HUES64 (cell line): ENCODE data around the gene CGNL1.
A peak's percentile ranks its signal among the peaks of the same experiment; 100 is the strongest.

ENCODE experiments used
- H3K27ac ChIP-seq: 2 replicates; pipeline ENCODE4 v1.7.0; 2013; ENCODE audit warnings: low read depth, low read length, inconsistent platforms
- H3K27me3 ChIP-seq: 2 replicates; pipeline ENCODE4 v1.6.1; 2013; ENCODE audit warnings: mild to moderate bottlenecking, low read length; ENCODE audit not compliant: insufficient read depth
- H3K36me3 ChIP-seq: 2 replicates; pipeline ENCODE4 v1.6.1; 2013; ENCODE audit warnings: mild to moderate bottlenecking, low read length; ENCODE audit not compliant: insufficient read depth
- H3K4me1 ChIP-seq: 2 replicates; pipeline ENCODE4 v1.6.1; 2013; ENCODE audit warnings: mild to moderate bottlenecking, low read length, moderate library complexity; ENCODE audit not compliant: insufficient read depth
- H3K4me3 ChIP-seq: 2 replicates; pipeline ENCODE4 v1.5.1; 2013; ENCODE audit warnings: mild to moderate bottlenecking, low read length, moderate library complexity
- H3K9ac ChIP-seq: 2 replicates; pipeline ENCODE4 v1.6.1; 2013; ENCODE audit warnings: mild to moderate bottlenecking, low read depth, low read length
- H3K9me3 ChIP-seq: 2 replicates; pipeline ENCODE4 v1.6.1; 2013; ENCODE audit warnings: low read depth, low read length; ENCODE audit not compliant: insufficient read depth
- WGBS: fragments of 150-250, 120-280 bp; methylation state at CpG from one replicate; pipeline ENCODE4 v1.1.7; 2013; ENCODE audit warnings: missing lambda C conversion rate; 5-methylcytosine and 5-hydroxymethylcytosine counted together

The CGNL1 gene

GRCh38 chr15:57422113-57422754 is 45.9 kb downstream of the CGNL1 start:
- no peaks in the 10 kb centered on the region for H3K9me3 ChIP-seq
- 95% methylated on average over 2 of the region's 2 CpGs for WGBS
- peaks cover 11% of the 10 kb centered on the region for H3K4me1 ChIP-seq
- no peak overlapping the region for H3K9ac ChIP-seq
- H3K36me3 ChIP-seq = no peaks in the 10 kb centered on the region
- no peak overlapping the region for H3K4me3 ChIP-seq
- no peak overlapping the region for H3K27ac ChIP-seq
- H3K27me3 ChIP-seq = no peaks in the 10 kb centered on the region

- peaks cover 23% of the 10 kb centered on the region for H3K4me1 ChIP-seq
- H3K27me3 ChIP-seq = no peaks in the 10 kb centered on the region
- H3K9ac ChIP-seq = no peak overlapping the region
- no peak overlapping the region for H3K27ac ChIP-seq
- 90% methylated on average over 15 of the region's 15 CpGs for WGBS
- H3K9me3 ChIP-seq = no peaks in the 10 kb centered on the region
- H3K4me3 ChIP-seq = no peak overlapping the region
- H3K36me3 ChIP-seq = no peaks in the 10 kb centered on the region
Measured at GRCh38 chr15:57423599-57424140, 47.4 kb downstream of the CGNL1 start.

- Histone ChIP-seq H3K27ac (no peak overlapping the region), H3K36me3 (no peaks in the 10 kb centered on the region), H3K9me3 (no peaks in the 10 kb centered on the region), H3K27me3 (no peaks in the 10 kb centered on the region), H3K4me1 (peaks cover 23% of the 10 kb centered on the region), H3K4me3 (no peak overlapping the region), H3K9ac (no peak overlapping the region)
- 91% methylated on average over 5 of the region's 6 CpGs for WGBS
Measured at GRCh38 chr15:57424628-57425405, 48.5 kb downstream of the CGNL1 start.

GRCh38 chr15:57425842-57426241 is 49.5 kb downstream of the CGNL1 start:
- Histone ChIP-seq H3K9ac (no peak overlapping the region), H3K27ac (no peak overlapping the region), H3K36me3 (no peaks in the 10 kb centered on the region), H3K9me3 (no peaks in the 10 kb centered on the region), H3K27me3 (no peaks in the 10 kb centered on the region), H3K4me3 (no peak overlapping the region), H3K4me1 (peaks cover 26% of the 10 kb centered on the region)
- WGBS = 89% methylated on average over 1 of the region's 3 CpGs

GRCh38 chr15:57427367-57427821 is 51.1 kb downstream of the CGNL1 start:
- WGBS = 64% methylated on average over 9 of the region's 9 CpGs
- Histone ChIP-seq H3K27me3 (no peaks in the 10 kb centered on the region), H3K4me3 (no peak overlapping the region), H3K36me3 (no peaks in the 10 kb centered on the region), H3K9me3 (no peaks in the 10 kb centered on the region), H3K27ac (peak overlapping the region; percentile 69; the same call in 1 of the 2 replicates), H3K4me1 (peaks cover 34% of the 10 kb centered on the region), H3K9ac (no peak overlapping the region; the same call in 1 of the 2 replicates)

- Histone ChIP-seq H3K36me3 (no peaks in the 10 kb centered on the region), H3K27me3 (no peaks in the 10 kb centered on the region), H3K27ac (peak overlapping the region; percentile 36; the same call in 1 of the 2 replicates), H3K4me1 (peaks cover 39% of the 10 kb centered on the region), H3K9me3 (no peaks in the 10 kb centered on the region), H3K4me3 (no peak overlapping the region), H3K9ac (no peak overlapping the region)
- WGBS = 77% methylated on average over 12 of the region's 12 CpGs
Measured at GRCh38 chr15:57432141-57432741, 55.9 kb downstream of the CGNL1 start.

- Histone ChIP-seq H3K27ac (no peak overlapping the region), H3K9ac (no peak overlapping the region), H3K36me3 (peaks cover 14% of the 10 kb centered on the region; the same call in 1 of the 2 replicates), H3K4me3 (no peak overlapping the region), H3K9me3 (no peaks in the 10 kb centered on the region), H3K27me3 (no peaks in the 10 kb centered on the region), H3K4me1 (peaks cover 28% of the 10 kb centered on the region)
- WGBS = 90% methylated on average over 1 of the region's 1 CpG
Measured at GRCh38 chr15:57436166-57436565, 59.9 kb downstream of the CGNL1 start.

GRCh38 chr15:57436961-57437360 is 60.7 kb downstream of the CGNL1 start:
- H3K4me3 ChIP-seq = no peak overlapping the region
- H3K9me3 ChIP-seq = no peaks in the 10 kb centered on the region
- peaks cover 20% of the 10 kb centered on the region for H3K4me1 ChIP-seq
- H3K27ac ChIP-seq = no peak overlapping the region
- no peak overlapping the region for H3K9ac ChIP-seq
- peaks cover 20% of the 10 kb centered on the region; the same call in 1 of the 2 replicates for H3K36me3 ChIP-seq
- no peaks in the 10 kb centered on the region for H3K27me3 ChIP-seq
- WGBS = 97% methylated on average over 2 of the region's 2 CpGs

GRCh38 chr15:57437564-57437963 is 61.3 kb downstream of the CGNL1 start:
- 88% methylated on average over 3 of the region's 3 CpGs for WGBS
- H3K36me3 ChIP-seq = peaks cover 25% of the 10 kb centered on the region
- H3K4me3 ChIP-seq = no peak overlapping the region
- no peak overlapping the region for H3K9ac ChIP-seq
- no peaks in the 10 kb centered on the region for H3K9me3 ChIP-seq
- no peaks in the 10 kb centered on the region for H3K27me3 ChIP-seq
- H3K27ac ChIP-seq = no peak overlapping the region
- peaks cover 14% of the 10 kb centered on the region for H3K4me1 ChIP-seq

GRCh38 chr15:57438166-57438565 is 61.9 kb downstream of the CGNL1 start:
- 96% methylated on average over 6 of the region's 6 CpGs for WGBS
- Histone ChIP-seq H3K4me1 (peaks cover 8% of the 10 kb centered on the region), H3K36me3 (peaks cover 31% of the 10 kb centered on the region), H3K27me3 (no peaks in the 10 kb centered on the region), H3K9ac (no peak overlapping the region), H3K4me3 (no peak overlapping the region), H3K27ac (no peak overlapping the region), H3K9me3 (no peaks in the 10 kb centered on the region)
